Neural cell (in vitro differentiated cells): ENCODE measurements around the gene DNAH10. TPM values are rescaled to one million over a fixed set of nuclear protein-coding genes. Genes with fewer than 3 reads are reported as not detected.

ENCODE experiments used
- H2AFZ ChIP-seq: fragments of 200-600, 300-800 bp; sonication (generic), shearing (Covaris generic); 2 replicates; pipeline ENCODE4 v1.6.0; 2014; ENCODE audit warnings: low read depth, mild to moderate bottlenecking, antibody characterized with exemption, low read length, moderate library complexity
- H3F3A ChIP-seq: fragments of 200-600 bp; shearing (Covaris generic); 2 replicates; pipeline ENCODE4 v1.6.1; 2016; ENCODE audit warnings: mild to moderate bottlenecking, moderate library complexity, mixed read lengths, antibody characterized with exemption, low read length; ENCODE audit not compliant: insufficient read depth, poor library complexity, severe bottlenecking
- H3K27ac ChIP-seq: fragments of 200-600, 300-800 bp; sonication (generic), shearing (Covaris generic); 2 replicates; pipeline ENCODE4 v1.5.1; 2014; ENCODE audit warnings: mild to moderate bottlenecking, low read length, moderate library complexity
- H3K27me3 ChIP-seq: fragments of 300-800, 200-600 bp; sonication (generic), shearing (Covaris generic); 2 replicates; pipeline ENCODE4 v1.6.0; 2014; ENCODE audit warnings: mild to moderate bottlenecking, low read depth, low read length, moderate library complexity; ENCODE audit not compliant: insufficient read depth
- H3K36me3 ChIP-seq: fragments of 300-800, 200-600 bp; sonication (generic), shearing (Covaris generic); 2 replicates; pipeline ENCODE4 v1.5.1; 2014; ENCODE audit warnings: mild to moderate bottlenecking, antibody characterized with exemption, low read length, moderate library complexity; ENCODE audit not compliant: insufficient read depth
- H3K4me2 ChIP-seq: fragments of 300-800, 200-600 bp; sonication (generic), shearing (Covaris generic); 2 replicates; pipeline ENCODE4 v1.6.0; 2014; ENCODE audit warnings: mild to moderate bottlenecking, low read length
- H3K4me3 ChIP-seq: fragments of 300-800, 200-600 bp; sonication (generic), shearing (Covaris generic); 2 replicates; pipeline ENCODE4 v1.5.1; 2014; ENCODE audit warnings: mild to moderate bottlenecking, low read length, moderate library complexity
- H3K79me2 ChIP-seq: fragments of 200-600 bp; shearing (Covaris generic); replicated peaks from 2 replicates; pipeline ENCODE4 v1.6.0; 2014; ENCODE audit warnings: mild to moderate bottlenecking, low read length, moderate library complexity; ENCODE audit not compliant: insufficient read depth
- H3K9ac ChIP-seq: fragments of 300-800, 200-600 bp; sonication (generic), shearing (Covaris generic); 2 replicates; pipeline ENCODE4 v1.6.1; 2016; ENCODE audit warnings: mild to moderate bottlenecking, low read length, mixed read lengths
- H3K9me2 ChIP-seq: fragments of 200-600 bp; shearing (Covaris generic); 2 replicates; pipeline ENCODE4 v1.6.1; 2016; ENCODE audit warnings: mild to moderate bottlenecking, low read length, mixed read lengths; ENCODE audit not compliant: insufficient read depth
- H3K9me3 ChIP-seq: fragments of 200-600, 300-800 bp; sonication (generic), shearing (Covaris generic); 2 replicates; pipeline ENCODE4 v1.6.1; 2016; ENCODE audit warnings: mild to moderate bottlenecking, mixed run types, low read length, moderate library complexity, mixed read lengths
- H4K20me1 ChIP-seq: fragments of 200-600 bp; shearing (Covaris generic); 2 replicates; pipeline ENCODE4 v1.6.1; 2016; ENCODE audit warnings: mild to moderate bottlenecking, mixed run types; ENCODE audit not compliant: insufficient read depth
- CTCF ChIP-seq: fragments of 450-650 bp; IDR thresholded peaks from 2 replicates; pipeline ENCODE4 v1.5.1; 2014; ENCODE audit warnings: antibody characterized with exemption, mild to moderate bottlenecking, moderate library complexity; ENCODE audit not compliant: poor library complexity, severe bottlenecking
- EP300 ChIP-seq: fragments of 450-650 bp; conservative IDR thresholded peaks from 2 replicates; pipeline ENCODE4 v1.6.1; 2014; ENCODE audit warnings: antibody characterized with exemption, mild to moderate bottlenecking, moderate library complexity; ENCODE audit not compliant: poor library complexity, severe bottlenecking
- EZH2 ChIP-seq: fragments of 200-600, 300-800 bp; shearing (Covaris generic), sonication (generic); IDR thresholded peaks from 2 replicates; pipeline ENCODE4 v1.6.1; 2014; ENCODE audit warnings: antibody characterized with exemption, low read length, borderline replicate concordance, mild to moderate bottlenecking; ENCODE audit not compliant: insufficient read depth, poor library complexity, severe bottlenecking
- MXI1 ChIP-seq: fragments of 450-650 bp; conservative IDR thresholded peaks from 2 replicates; pipeline ENCODE4 v1.6.1; 2014; ENCODE audit warnings: antibody characterized with exemption, mild to moderate bottlenecking; ENCODE audit not compliant: poor library complexity, severe bottlenecking
- POLR2AphosphoS5 ChIP-seq: IDR thresholded peaks from 2 replicates; pipeline ENCODE4 v1.6.1; 2012
- RAD21 ChIP-seq: fragments of 450-650 bp; conservative IDR thresholded peaks from 2 replicates; pipeline ENCODE4 v1.6.1; 2014; ENCODE audit warnings: antibody characterized with exemption, mild to moderate bottlenecking, moderate library complexity
- SMC3 ChIP-seq: fragments of 450-650 bp; conservative IDR thresholded peaks from 2 replicates; pipeline ENCODE4 v1.6.1; 2014; ENCODE audit warnings: antibody characterized with exemption, mild to moderate bottlenecking, moderate library complexity; ENCODE audit not compliant: poor library complexity
- TAF1 ChIP-seq: IDR thresholded peaks from 2 replicates; pipeline ENCODE4 v1.6.1; 2012; ENCODE audit warnings: low read depth
- polyA plus RNA-seq: library from polyadenylated mRNA; depleted of rRNA; stranded (reverse); fragments of >200 nt; gene quantifications from 2 replicates; pipeline ENCODE4 v1.2.3, GENCODE V29; 2014
- TF ChIP-seq, protein P1 (sequence below): IDR thresholded peaks from 2 replicates; pipeline ENCODE4 v1.6.1; 2012; ENCODE audit warnings: borderline replicate concordance

Gene DNAH10
- polyA plus RNA-seq, 1 donor from 2014 or later, result 1.9 TPM

GRCh38 chr12:123960029-123960735, 198.1 kb downstream of the DNAH10 start:
- Histone ChIP-seq H3F3A (no peaks in the 10 kb centered on the region), H3K4me2 (peak overlapping the region; percentile 13), H3K4me3 (peak overlapping the region; percentile 2), H3K27me3 (no peaks in the 10 kb centered on the region), H3K79me2 (no peaks in the 10 kb centered on the region), H2AFZ (no peak overlapping the region), H3K27ac (peak overlapping the region; percentile 40), H4K20me1 (no peaks in the 10 kb centered on the region), H3K9ac (peak overlapping the region; percentile 8), H3K36me3 (no peaks in the 10 kb centered on the region), H3K9me3 (no peaks in the 10 kb centered on the region), H3K9me2 (no peaks in the 10 kb centered on the region)
- TF ChIP-seq SMC3 (no peak), TAF1 (no peak), EP300 (no peak), RAD21 (no peak), MXI1 (no peak), CTCF (no peak), POLR2AphosphoS5 (no peak), EZH2 (no peak)
- TF ChIP-seq, protein P1, sequence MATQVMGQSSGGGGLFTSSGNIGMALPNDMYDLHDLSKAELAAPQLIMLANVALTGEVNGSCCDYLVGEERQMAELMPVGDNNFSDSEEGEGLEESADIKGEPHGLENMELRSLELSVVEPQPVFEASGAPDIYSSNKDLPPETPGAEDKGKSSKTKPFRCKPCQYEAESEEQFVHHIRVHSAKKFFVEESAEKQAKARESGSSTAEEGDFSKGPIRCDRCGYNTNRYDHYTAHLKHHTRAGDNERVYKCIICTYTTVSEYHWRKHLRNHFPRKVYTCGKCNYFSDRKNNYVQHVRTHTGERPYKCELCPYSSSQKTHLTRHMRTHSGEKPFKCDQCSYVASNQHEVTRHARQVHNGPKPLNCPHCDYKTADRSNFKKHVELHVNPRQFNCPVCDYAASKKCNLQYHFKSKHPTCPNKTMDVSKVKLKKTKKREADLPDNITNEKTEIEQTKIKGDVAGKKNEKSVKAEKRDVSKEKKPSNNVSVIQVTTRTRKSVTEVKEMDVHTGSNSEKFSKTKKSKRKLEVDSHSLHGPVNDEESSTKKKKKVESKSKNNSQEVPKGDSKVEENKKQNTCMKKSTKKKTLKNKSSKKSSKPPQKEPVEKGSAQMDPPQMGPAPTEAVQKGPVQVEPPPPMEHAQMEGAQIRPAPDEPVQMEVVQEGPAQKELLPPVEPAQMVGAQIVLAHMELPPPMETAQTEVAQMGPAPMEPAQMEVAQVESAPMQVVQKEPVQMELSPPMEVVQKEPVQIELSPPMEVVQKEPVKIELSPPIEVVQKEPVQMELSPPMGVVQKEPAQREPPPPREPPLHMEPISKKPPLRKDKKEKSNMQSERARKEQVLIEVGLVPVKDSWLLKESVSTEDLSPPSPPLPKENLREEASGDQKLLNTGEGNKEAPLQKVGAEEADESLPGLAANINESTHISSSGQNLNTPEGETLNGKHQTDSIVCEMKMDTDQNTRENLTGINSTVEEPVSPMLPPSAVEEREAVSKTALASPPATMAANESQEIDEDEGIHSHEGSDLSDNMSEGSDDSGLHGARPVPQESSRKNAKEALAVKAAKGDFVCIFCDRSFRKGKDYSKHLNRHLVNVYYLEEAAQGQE, result no peak

DNA sequence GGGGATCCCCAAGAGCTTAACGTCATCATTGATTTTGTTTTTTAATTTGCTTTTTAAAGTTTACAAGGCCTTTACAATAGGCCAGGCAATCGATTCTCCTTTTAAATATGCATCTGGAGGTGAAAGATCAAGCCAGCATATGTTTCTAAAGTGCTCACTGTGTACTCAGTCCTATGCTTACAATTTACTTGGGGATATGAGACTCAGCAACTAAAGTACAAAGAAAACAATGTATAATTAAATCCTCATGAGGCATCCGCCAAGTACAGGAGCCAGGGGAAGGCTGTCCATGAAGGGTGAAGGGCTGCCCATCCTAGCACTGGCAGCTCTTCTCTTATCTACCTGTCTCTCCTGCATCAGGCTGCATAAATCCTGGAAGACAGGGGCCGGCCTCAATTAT, 198.8 kb downstream of the DNAH10 start:
- no peaks in the 10 kb centered on the region for H3K36me3 ChIP-seq
- TF ChIP-seq, protein P1, result no peak
- no peak for TF ChIP-seq EZH2
- TF ChIP-seq POLR2AphosphoS5, result no peak
- no peak for TF ChIP-seq CTCF
- no peak for TF ChIP-seq RAD21
- no peak for TF ChIP-seq MXI1
- TF ChIP-seq TAF1, result no peak
- no peak for TF ChIP-seq EP300
- TF ChIP-seq SMC3, result no peak
- no peak overlapping the region for H2AFZ ChIP-seq
- H3K9ac ChIP-seq, result peak overlapping the region; percentile 8
- no peaks in the 10 kb centered on the region for H3F3A ChIP-seq
- H3K27ac ChIP-seq, result peak overlapping the region; percentile 40
- no peaks in the 10 kb centered on the region for H4K20me1 ChIP-seq
- H3K9me3 ChIP-seq, result no peaks in the 10 kb centered on the region
- no peaks in the 10 kb centered on the region for H3K9me2 ChIP-seq
- H3K4me2 ChIP-seq, result no peak overlapping the region
- H3K4me3 ChIP-seq, result peak overlapping the region; percentile 2
- H3K27me3 ChIP-seq, result no peaks in the 10 kb centered on the region
- no peaks in the 10 kb centered on the region for H3K79me2 ChIP-seq
